GM18507 (cell line): Measurements from ENCODE around the gene PLEKHN1.
"Not testable (repeated sequence)": the region's sequence is repeated elsewhere in the genome, so short reads cannot be mapped to it uniquely, and the experiment has no call there.

Experiments used
- DNase-seq: peaks from one replicate; pipeline ENCODE4 v3.0.0; 2011; ENCODE audit warnings: low read depth; ENCODE audit not compliant: insufficient read length; ENCODE audit errors: extremely low spot score
- FAIRE-seq: peaks from 2 replicates; lab custom pipeline; 2011; peaks lifted over from hg19 to GRCh38; lab: Jason Lieb, UNC

PLEKHN1 gene

GRCh38 chr1:970973-971730 is 4.9 kb downstream of the PLEKHN1 start:
- FAIRE-seq = no peak

DNA sequence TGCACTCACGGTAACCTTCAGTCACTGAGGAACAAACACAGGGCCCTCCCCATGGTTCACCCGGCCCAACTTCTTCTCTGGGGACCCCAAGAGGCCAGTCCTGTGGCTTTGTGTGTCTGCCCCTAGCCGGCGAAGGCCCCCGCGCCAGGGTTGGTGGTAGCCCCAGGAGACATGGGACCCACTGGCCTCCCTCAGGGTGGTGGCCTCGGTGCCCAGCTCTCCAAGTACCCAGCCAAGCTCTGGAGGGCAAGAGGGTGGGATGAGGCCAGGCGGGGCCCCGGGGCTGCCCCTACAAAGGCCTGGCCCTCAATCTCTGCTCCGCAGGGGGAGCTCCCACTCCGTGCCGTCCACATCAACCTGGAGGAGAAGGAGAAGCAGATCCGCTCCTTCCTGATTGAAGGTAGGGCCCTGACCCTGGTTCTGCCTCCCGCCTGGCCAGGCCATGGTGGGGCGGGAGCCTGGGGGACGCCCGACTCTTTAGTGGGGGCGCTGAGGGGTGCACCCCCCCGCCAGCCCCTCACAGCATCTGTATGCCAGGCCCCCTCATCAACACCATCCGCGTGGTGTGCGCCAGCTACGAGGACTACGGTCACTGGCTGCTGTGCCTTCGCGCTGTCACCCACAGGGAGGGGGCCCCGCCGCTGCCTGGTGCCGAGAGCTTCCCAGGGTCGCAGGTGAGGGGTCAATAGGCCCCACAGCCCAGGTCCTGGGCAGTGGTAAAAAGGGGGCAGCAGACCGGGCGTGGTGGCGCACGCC is 5.6 kb downstream of the PLEKHN1 start:
- FAIRE-seq (no peak), DNase-seq (no peak)

More at GRCh38 chr1:970973-971730, 4.9 kb downstream of the PLEKHN1 start:
- no peak for DNase-seq

- DNase-seq (no peak), FAIRE-seq (no peak)
Observed at GRCh38 chr1:972726-973458, 6.6 kb downstream of the PLEKHN1 start.

DNA sequence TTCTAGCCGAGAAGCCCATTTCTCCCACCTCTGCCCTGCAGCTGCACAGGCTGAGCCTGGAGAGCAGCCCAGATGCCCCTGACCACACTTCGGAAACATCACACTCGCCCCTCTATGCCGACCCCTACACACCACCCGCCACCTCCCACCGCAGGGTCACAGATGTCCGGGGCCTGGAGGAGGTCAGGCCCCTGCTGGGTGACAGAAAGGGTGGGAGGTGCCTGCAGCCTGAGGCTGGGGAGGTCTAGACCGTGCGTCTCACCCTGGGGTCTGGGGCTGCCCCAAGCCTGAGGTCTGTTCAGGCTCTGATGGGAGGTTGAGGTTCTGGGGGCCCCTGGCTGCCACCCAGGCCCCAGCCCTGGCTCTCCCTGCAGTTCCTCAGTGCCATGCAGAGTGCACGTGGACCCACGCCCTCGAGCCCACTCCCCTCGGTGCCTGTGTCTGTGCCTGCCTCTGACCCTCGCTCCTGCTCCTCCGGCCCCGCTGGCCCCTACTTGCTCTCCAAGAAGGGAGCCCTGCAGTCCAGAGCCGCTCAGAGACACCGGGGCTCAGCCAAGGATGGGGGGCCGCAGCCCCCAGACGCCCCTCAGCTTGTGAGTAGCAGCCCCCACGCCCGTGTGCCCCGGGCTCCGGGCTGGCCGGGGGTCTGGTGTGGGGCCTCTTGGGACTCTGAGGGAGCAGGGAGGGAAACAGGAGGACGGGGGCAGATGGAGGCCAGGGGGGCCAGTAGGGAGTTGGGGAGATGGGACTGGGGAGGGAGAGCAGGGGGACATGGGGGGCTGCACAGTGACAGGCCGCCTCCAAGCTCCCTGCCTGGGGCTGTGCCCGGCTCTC is 7.4 kb downstream of the PLEKHN1 start:
- no peak for DNase-seq
- FAIRE-seq = no peak

GRCh38 chr1:974293-974640 is 8.0 kb downstream of the PLEKHN1 start:
- no peak for DNase-seq
- no peak for FAIRE-seq

- no peak for DNase-seq
- no peak for FAIRE-seq
Observed at GRCh38 chr1:974687-975328, 8.5 kb downstream of the PLEKHN1 start.

GRCh38 chr1:975365-975764 is 9.1 kb downstream of the PLEKHN1 start:
- DNase-seq (no peak), FAIRE-seq (no peak)

- peak; percentile 85 for FAIRE-seq
- DNase-seq = peak; percentile 81
Observed at GRCh38 chr1:975896-976683, 9.8 kb downstream of the PLEKHN1 start.

GRCh38 chr1:976791-977190 is 10.5 kb downstream of the PLEKHN1 start:
- not testable (repeated sequence) for FAIRE-seq, DNase-seq

- DNase-seq = no peak
- FAIRE-seq = no peak
Observed at GRCh38 chr1:978069-978834, 12.0 kb downstream of the PLEKHN1 start.

DNA sequence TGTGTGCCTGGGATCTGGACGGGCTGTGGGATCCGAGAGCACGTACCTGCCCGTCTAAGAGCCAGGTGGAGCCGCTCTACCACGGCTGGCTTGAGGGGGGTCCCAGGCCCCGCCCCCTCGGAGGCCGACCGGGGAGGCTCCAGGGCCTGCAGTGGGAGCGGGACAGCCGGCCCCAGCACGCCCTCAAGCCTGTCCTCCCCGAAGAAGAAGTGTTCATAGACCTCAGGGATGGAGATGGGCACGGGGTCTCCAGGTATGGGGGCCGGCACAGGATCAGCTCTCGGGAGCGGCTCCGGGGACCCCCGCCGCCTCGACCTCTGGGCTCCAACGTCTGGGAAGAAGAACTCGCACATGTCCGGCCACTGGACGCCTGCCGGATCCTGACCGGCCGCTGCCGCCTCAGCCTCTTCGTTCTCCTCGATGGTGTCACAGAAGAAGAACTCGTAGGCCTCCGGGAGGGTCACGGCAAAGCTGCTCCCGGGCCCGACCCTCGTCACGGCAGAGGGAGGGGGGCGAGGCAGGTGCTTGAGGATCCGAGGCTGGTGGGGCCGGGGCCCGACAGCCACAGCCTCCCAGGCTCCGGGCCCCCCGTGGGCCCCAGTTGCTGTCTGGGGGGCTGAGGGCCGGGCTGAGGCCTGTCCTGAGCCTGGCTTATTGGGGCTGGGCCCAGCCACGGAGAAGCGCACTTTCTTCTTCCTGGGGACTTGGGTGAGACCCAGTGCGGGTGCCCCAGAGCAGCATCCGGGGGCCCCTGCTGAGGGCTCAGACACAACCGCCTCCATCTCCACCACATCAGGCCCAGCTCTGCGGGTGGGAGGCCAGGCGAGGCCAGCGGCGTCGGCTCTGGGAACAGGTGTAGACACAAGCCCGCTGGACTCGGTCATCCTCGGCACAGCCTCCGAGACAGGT is 12.8 kb downstream of the PLEKHN1 start:
- no peak for FAIRE-seq
- no peak for DNase-seq

DNA sequence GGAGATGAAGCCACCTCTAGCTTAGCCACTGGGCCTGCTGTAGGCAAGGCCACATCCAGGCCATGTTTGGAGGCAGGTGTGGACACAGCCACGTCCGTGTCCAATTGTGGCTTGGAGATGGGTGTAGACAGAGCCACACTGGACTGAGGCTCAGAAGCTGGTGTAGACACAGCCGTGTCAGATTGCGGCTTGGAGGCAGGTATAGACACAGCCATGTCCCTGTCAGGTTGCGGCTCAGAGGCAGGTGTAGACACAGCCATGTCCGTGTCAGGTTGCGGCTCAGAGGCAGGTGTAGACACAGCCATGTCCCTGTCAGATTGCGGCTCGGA is 13.4 kb downstream of the PLEKHN1 start:
- no peak for FAIRE-seq
- DNase-seq = no peak

- FAIRE-seq (no peak), DNase-seq (no peak)
Observed at GRCh38 chr1:980137-980571, 13.9 kb downstream of the PLEKHN1 start.

DNA sequence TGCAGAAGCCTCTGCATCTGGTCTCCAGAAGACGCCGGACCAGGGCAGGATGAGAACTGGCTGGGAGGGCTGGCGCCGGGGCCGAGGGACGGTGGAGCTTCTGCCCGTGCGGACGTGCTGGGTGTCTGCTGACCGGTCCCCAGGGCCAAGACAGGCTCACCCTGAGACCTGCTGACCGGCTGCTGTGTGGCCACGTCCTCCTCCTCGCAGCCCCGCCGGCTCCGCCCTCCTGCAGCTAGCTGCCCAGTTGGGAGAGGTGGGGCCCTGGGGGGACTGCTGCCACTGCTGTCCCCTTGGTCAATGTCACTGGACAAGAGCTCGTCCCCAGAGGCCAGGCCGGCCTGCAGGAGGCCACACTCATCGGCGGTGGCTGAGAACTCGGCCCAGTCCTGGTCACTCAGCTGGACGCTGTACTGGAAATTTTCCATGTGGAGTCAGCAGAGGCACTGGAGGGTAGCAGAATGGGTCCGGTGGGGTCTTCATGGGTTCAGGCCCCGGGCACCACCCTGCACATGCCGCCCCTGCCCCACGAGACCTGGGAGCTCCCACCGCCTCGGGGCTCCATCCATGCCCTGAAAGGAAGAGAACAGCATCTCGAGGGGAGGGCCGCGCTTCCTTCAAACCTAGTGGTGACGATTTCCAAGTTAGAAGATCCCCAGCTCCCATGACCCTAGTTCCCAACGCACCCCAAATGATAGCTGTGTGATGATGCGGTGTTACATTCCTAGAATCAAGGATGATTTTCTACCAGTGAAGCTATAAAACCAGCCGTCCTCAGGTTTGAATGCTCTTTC is 14.5 kb downstream of the PLEKHN1 start:
- FAIRE-seq (no peak), DNase-seq (no peak)

- no peak for FAIRE-seq
- DNase-seq = no peak
Observed at GRCh38 chr1:981491-981954, 15.2 kb downstream of the PLEKHN1 start.
